ENCODE data around the gene PPP2R2C. TPM values are rescaled to one million over a fixed set of nuclear protein-coding genes. Genes with fewer than 3 reads are reported as not detected.

Gene PPP2R2C
- total RNA-seq, 1 experiment from 2014 or later, result 8.1 TPM

DNA sequence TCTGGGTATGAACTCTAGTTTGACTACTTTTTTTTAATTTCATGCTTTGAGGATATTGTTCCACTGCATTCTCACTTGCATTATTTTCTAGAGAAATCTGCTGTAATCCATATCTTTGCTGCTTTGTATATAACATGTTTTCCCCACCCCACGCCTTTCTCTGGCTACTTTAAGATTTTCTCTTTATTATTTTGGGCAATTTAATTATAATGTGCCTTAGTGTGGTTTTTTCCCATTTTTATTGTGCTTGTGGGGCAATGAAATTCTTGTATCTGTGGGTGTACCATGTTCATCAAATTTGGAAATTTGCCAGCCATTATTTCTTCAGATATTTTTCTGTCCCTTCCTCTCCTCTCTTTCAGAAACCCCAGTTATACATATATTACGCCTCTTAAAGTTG is 15.1 kb upstream of the PPP2R2C start:
- Histone ChIP-seq H2BK120ac (ENCODE audit: low read depth, low read length, poor library complexity, severe bottlenecking) (no peak overlapping the region), H2BK12ac (ENCODE audit: insufficient read length, low read depth, low read length) (no peak overlapping the region), H3K4ac (ENCODE audit: low read depth, low read length) (no peak overlapping the region), H2AK5ac (ENCODE audit: insufficient read length, low read length) (no peak overlapping the region), H3K4me2 (ENCODE audit: insufficient read depth, insufficient read length, low read length) (no peak overlapping the region), H4K91ac (ENCODE audit: insufficient read length, low read depth, low read length) (no peak overlapping the region), H3K9me3 (ENCODE audit: control insufficient read depth, low read depth, low read length) (no peaks in the 10 kb centered on the region), H3K18ac (ENCODE audit: insufficient read length, low read depth, low read length) (no peak overlapping the region), H2BK5ac (ENCODE audit: insufficient read length, low read length) (no peak overlapping the region), H4K5ac (ENCODE audit: insufficient read length, low read depth, low read length) (no peak overlapping the region), H3K23ac (ENCODE audit: insufficient read length, low read depth, low read length) (no peak overlapping the region), H3T11ph (ENCODE audit: low read length) (no peak overlapping the region), H3K4me1 (ENCODE audit: insufficient read depth, low read length) (no peaks in the 10 kb centered on the region), H3K27me3 (ENCODE audit: insufficient read depth, low read length) (no peaks in the 10 kb centered on the region), H3K23me2 (ENCODE audit: insufficient read length, low read depth, low read length, poor library complexity, severe bottlenecking) (no peaks in the 10 kb centered on the region), H3K79me2 (ENCODE audit: insufficient read depth, low read length) (no peaks in the 10 kb centered on the region), H2AFZ (ENCODE audit: low read length) (no peak overlapping the region), H3K9ac (ENCODE audit: extremely low read depth, insufficient read length, low read length) (no peak overlapping the region), H2BK20ac (ENCODE audit: low read depth, low read length, poor library complexity, severe bottlenecking) (no peak overlapping the region), H3K56ac (ENCODE audit: insufficient read length, low read depth, low read length) (no peak overlapping the region), H4K20me1 (ENCODE audit: control insufficient read depth, insufficient read depth, insufficient read length) (no peaks in the 10 kb centered on the region), H4K8ac (replicated peaks; ENCODE audit: insufficient read length, low read depth, low read length) (no peak overlapping the region), H3K79me1 (ENCODE audit: insufficient read depth, low read depth, low read length, poor library complexity, severe bottlenecking) (no peaks in the 10 kb centered on the region), H3K14ac (ENCODE audit: insufficient read depth, low read length) (no peak overlapping the region), H2BK15ac (ENCODE audit: low read depth, low read length) (no peak overlapping the region), H3K27ac (ENCODE audit: insufficient read length, low read depth, low read length) (no peak overlapping the region)
- H3K36me3 Mint-ChIP-seq (ENCODE audit: insufficient read depth in 1 of 3, low read depth in 3 of 3), result no peaks in the 10 kb centered on the region; a peak in 1 of 7 replicates
- no peak for DNase-seq
- H3K9me3 Mint-ChIP-seq, result peaks cover 0 to 3% of the 10 kb centered on the region in 2 experiments; a peak in 3 of 5 replicates
- no CpG with 5 or more reads among the region's 2 CpGs for WGBS (ENCODE audit: extremely low coverage, insufficient read length, low lambda C conversion rate)
- TF ChIP-seq, protein P1, sequence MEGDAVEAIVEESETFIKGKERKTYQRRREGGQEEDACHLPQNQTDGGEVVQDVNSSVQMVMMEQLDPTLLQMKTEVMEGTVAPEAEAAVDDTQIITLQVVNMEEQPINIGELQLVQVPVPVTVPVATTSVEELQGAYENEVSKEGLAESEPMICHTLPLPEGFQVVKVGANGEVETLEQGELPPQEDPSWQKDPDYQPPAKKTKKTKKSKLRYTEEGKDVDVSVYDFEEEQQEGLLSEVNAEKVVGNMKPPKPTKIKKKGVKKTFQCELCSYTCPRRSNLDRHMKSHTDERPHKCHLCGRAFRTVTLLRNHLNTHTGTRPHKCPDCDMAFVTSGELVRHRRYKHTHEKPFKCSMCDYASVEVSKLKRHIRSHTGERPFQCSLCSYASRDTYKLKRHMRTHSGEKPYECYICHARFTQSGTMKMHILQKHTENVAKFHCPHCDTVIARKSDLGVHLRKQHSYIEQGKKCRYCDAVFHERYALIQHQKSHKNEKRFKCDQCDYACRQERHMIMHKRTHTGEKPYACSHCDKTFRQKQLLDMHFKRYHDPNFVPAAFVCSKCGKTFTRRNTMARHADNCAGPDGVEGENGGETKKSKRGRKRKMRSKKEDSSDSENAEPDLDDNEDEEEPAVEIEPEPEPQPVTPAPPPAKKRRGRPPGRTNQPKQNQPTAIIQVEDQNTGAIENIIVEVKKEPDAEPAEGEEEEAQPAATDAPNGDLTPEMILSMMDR (conservative IDR thresholded peaks at IDR 0.05), result no peak
- no peak overlapping the region for H3K4me3 Mint-ChIP-seq
- no peak overlapping the region for H3K27ac Mint-ChIP-seq
- peaks cover 45% of the 10 kb centered on the region for H3K27me3 Mint-ChIP-seq (ENCODE audit: low read depth)
- H3K4me1 Mint-ChIP-seq, result no peaks in the 10 kb centered on the region

All from H9 (cell line).